Dendritic cell treated with granulocyte-macrophage colony-stimulating factor and Interleukin-4, amounts not matched to agents 40 ng/mL and 50 ng/mL, for 4 days (primary cell): ENCODE measurements around the gene TMCO4.
"Not testable (repeated sequence)": the region's sequence is repeated elsewhere in the genome, so short reads cannot be mapped to it uniquely, and the experiment has no call there.

Source experiments
- H3K27ac Mint-ChIP-seq: one replicate; pipeline ENCODE4 v1.8.0; 2022; ENCODE audit warnings: mild to moderate bottlenecking, mixed read lengths
- H3K27me3 Mint-ChIP-seq: one replicate; pipeline ENCODE4 v1.8.0; 2022; ENCODE audit warnings: mild to moderate bottlenecking, mixed read lengths
- H3K36me3 Mint-ChIP-seq: one replicate; pipeline ENCODE4 v1.8.0; 2022; ENCODE audit warnings: low read depth, mixed read lengths
- H3K4me1 Mint-ChIP-seq: one replicate; pipeline ENCODE4 v1.8.0; 2022; ENCODE audit warnings: low read depth, mixed read lengths
- H3K4me3 Mint-ChIP-seq: one replicate; pipeline ENCODE4 v1.8.0; 2022; ENCODE audit warnings: mild to moderate bottlenecking, moderate library complexity, mixed read lengths
- H3K9me3 Mint-ChIP-seq: one replicate; pipeline ENCODE4 v1.8.0; 2022; ENCODE audit warnings: mixed read lengths
- intact Hi-C: fragments of 100-400 bp; cut with micrococcal nuclease; formaldehyde crosslinking; loops from one replicate; pipeline ENCODE4 v1.15.0; 2022

Gene TMCO4

DNA sequence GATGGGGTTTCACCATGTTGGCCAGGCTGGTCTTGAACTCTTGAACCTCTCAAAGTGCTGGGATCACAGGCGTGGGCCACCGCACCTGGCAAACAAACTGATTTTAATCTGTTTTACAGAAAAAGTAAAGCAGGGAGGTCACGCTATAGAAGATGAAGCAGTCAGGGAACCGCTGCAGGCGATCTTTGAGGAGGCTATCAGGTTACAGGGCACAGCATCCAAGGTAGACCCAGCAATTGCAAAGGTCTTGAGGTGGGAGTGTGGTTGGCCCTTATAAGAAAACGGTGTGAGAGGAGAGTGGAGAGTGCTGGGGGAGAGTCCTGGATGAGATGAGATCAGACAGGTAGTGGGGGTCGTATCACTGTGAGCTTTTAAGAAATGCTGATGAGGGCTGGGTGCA, 2.6 kb upstream of the TMCO4 start:
- Mint-ChIP-seq H3K4me1 (peaks cover 29% of the 10 kb centered on the region), H3K9me3 (no peaks in the 10 kb centered on the region), H3K27ac (no peak overlapping the region), H3K27me3 (peaks cover 9% of the 10 kb centered on the region), H3K4me3 (no peak overlapping the region), H3K36me3 (peaks cover 11% of the 10 kb centered on the region)
- intact Hi-C loops: no loop called here

DNA sequence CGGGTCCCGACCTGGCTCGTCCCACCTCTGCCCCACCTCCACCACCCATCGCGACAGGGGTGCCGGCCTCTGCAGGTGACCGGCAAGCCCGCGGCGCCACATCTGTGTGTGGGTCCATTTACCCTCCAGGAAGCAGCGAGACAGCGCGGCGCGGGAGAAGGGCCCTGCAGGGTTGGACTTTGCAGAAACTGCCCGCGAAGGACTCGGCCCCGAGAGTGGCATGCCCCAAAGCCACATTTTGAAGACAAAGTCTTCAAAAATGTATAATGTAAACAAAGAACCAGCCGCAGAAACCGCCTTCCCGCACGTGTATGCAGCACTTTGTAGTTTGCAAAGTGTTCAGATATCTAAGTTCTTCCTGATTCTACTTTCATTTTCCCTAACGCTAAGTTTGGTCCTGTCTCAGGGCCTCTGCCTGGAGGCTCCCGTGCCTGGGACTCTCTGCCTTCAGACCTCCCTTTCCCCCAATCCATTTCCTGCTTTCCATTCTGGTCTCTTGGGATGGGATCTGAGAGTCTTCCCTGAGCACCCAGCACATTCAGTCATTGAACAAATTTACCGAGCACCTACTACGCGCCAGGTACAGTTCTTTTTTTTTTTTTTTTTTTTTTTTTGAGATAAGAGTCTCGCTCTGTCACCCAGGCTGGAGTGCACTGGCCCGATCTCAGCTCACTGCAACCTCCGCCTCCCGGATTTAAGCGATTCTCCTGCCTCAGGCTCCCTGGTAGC, 524 bp upstream of the TMCO4 start:
- H3K4me3 Mint-ChIP-seq: peak overlapping the region; percentile 80
- intact Hi-C loops: no loop called here
- no peaks in the 10 kb centered on the region for H3K9me3 Mint-ChIP-seq
- peaks cover 35% of the 10 kb centered on the region for H3K4me1 Mint-ChIP-seq
- H3K36me3 Mint-ChIP-seq: peaks cover 16% of the 10 kb centered on the region
- H3K27me3 Mint-ChIP-seq: peaks cover 9% of the 10 kb centered on the region
- peak overlapping the region; percentile 96 for H3K27ac Mint-ChIP-seq

DNA sequence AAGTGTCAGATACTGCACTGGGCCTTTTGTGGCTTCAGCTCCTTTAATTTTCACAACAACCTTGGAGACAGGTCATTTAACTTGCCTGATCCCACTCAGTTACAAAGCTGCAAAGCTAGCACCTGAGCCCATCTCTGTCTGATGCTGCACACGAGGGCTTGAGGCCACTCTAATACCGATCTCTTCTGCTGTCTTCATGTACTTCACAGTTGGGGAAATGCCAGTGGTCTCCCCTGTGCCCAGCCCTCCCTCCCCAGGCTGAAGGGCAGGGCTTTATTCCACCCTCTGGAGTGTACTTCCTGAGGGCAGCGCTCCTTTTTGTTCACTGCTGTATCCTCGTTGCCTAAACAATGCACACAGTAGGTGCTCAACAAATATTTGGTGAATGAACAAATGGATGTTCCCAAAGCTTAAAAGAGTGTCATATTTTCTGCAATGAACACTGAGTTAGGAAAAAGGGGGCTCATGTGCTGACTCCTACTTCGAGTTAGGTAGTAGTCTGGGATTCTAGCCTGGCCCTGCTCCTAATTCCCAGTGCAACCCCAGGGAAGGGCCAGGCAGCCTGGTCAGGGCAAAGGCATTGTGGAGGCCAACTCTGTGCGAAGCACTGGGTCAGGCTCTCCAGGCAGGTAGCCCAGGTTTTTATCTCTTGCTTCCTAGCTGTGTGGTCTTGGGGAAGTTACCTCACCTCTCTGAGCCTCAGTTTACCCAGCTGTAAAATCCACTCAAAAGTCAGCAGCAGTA, 1.1 kb downstream of the TMCO4 start:
- H3K36me3 Mint-ChIP-seq: peaks cover 16% of the 10 kb centered on the region
- peaks cover 8% of the 10 kb centered on the region for H3K27me3 Mint-ChIP-seq
- H3K27ac Mint-ChIP-seq: peak overlapping the region; percentile 96
- H3K4me3 Mint-ChIP-seq: peak overlapping the region; percentile 82
- H3K4me1 Mint-ChIP-seq: peaks cover 49% of the 10 kb centered on the region
- intact Hi-C loops: no loop called here
- no peaks in the 10 kb centered on the region for H3K9me3 Mint-ChIP-seq

DNA sequence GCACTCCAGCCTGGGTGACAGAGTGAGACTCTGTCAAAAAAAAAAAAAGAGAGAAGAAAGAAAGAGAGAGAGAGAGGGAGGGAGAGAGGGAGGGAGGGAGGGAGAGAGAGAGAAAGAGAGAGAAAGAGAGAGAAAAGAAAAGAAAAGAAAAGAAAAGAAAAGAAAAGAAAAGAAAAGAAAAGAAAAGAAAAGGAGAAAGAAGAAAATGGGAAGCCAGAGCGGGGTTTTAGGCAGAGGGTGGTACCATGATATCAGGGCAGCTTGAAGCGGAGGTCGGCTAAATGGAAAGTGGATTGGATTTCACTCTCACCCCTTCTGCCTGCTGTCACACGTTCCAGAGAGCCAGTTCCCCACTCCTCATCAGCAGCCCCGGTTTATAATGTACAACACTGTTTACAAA, 1.9 kb downstream of the TMCO4 start:
- H3K27me3 Mint-ChIP-seq: peaks cover 8% of the 10 kb centered on the region
- peaks cover 21% of the 10 kb centered on the region for H3K36me3 Mint-ChIP-seq
- H3K9me3 Mint-ChIP-seq: no peaks in the 10 kb centered on the region
- intact Hi-C loops: no loop called here
- peaks cover 58% of the 10 kb centered on the region for H3K4me1 Mint-ChIP-seq
- no peak overlapping the region for H3K4me3 Mint-ChIP-seq
- peak overlapping the region; percentile 26 for H3K27ac Mint-ChIP-seq

DNA sequence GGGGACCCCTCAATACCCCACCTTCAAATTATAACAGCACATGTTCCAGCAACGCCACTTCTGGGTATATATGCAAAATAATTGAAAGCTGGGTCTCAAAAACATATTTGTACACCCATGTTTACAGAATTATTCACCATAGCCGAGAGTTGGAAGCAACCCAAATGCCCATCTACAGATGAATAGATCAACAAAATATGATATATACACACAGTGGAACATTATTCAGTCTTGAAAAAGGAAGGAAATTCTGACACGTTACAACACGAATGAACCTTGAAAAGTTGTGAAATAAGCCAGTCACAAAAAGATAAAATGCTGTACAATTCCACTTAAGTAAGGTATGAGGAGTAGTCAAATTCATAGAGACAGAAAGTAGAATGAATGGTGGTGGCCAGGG, 5.1 kb downstream of the TMCO4 start:
- Mint-ChIP-seq H3K4me3 (no peak overlapping the region), H3K36me3 (peaks cover 44% of the 10 kb centered on the region)
- intact Hi-C loops: no loop called here

DNA sequence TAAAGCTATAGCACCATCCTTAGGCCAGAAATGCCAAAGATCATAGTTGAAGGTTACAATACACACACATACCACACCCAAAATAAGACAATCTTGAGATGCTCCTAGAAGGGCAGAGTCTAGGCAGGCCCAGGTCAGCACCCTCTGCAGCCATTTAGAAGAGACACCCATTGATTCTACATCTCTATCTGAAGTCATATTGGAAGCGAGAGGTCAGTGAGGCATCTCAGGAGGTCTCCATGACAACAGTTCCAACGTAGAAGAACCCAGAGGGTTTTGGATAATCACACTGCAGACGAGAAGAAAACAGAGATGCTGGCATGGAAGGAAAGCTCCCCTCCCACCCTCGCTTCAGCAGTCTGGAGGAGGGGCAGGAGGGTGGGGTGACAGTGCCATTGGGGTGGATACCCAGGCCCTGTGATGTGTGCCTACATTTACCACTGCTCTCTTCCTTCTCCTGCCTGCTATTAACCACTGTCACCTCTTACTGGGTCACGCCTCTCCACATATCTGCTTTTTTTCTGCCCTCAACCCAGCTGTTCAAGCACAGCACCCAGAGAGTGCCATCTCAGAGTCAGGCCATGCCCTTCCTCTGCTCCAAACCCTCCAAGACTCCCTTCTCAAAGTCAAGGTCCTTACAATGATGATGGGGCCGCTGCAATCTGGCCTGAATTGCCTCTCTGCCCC, 6.2 kb downstream of the TMCO4 start:
- Mint-ChIP-seq H3K27me3 (no peaks in the 10 kb centered on the region), H3K4me1 (peaks cover 51% of the 10 kb centered on the region), H3K9me3 (no peaks in the 10 kb centered on the region), H3K36me3 (peaks cover 44% of the 10 kb centered on the region), H3K4me3 (no peak overlapping the region), H3K27ac (peak overlapping the region; percentile 0)
- intact Hi-C loops: no loop called here

More for the DNA sequence above, 5.1 kb downstream of the TMCO4 start:
- Mint-ChIP-seq H3K27me3 (no peaks in the 10 kb centered on the region), H3K4me1 (peaks cover 60% of the 10 kb centered on the region), H3K27ac (no peak overlapping the region), H3K9me3 (no peaks in the 10 kb centered on the region)

DNA sequence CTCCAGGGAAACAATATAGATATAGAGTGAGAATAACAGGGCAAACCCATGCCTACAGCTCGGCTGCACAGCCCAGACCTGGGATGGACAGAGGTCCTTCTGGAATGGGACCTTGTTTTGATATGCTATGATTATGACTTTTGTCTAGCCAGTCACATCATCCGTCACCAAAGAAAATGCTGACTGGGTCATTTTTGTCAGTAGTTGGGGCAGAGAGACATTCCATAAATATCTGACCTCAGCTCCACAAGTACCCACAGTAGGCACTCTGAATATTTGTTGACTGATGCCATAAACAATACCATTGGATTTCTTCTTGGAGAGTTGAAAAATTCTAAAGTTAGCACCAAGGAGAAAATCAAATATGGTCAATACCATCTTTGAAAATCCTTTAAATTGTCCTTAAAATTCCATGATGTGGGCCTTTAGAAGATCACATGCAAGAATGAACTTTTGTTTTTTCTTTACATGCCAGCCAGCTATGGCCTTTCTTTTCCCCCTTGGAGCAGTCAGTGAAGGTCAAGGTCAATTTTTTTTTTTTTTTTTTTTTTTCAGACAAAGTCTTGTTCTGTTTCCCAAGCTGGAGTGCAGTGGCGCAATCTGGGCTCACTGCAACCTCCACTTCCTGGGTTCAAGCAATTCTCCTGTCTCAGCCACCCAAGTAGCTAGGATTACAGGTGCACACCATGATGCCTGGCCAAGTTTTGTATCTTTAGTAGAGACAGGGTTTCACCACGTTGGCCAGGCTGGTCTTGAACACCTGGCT, 7.3 kb downstream of the TMCO4 start:
- no peak overlapping the region for H3K27ac Mint-ChIP-seq
- intact Hi-C loops: no loop called here
- H3K4me1 Mint-ChIP-seq: peaks cover 41% of the 10 kb centered on the region
- no peak overlapping the region for H3K4me3 Mint-ChIP-seq
- no peaks in the 10 kb centered on the region for H3K27me3 Mint-ChIP-seq
- H3K9me3 Mint-ChIP-seq: no peaks in the 10 kb centered on the region
- peaks cover 48% of the 10 kb centered on the region for H3K36me3 Mint-ChIP-seq

DNA sequence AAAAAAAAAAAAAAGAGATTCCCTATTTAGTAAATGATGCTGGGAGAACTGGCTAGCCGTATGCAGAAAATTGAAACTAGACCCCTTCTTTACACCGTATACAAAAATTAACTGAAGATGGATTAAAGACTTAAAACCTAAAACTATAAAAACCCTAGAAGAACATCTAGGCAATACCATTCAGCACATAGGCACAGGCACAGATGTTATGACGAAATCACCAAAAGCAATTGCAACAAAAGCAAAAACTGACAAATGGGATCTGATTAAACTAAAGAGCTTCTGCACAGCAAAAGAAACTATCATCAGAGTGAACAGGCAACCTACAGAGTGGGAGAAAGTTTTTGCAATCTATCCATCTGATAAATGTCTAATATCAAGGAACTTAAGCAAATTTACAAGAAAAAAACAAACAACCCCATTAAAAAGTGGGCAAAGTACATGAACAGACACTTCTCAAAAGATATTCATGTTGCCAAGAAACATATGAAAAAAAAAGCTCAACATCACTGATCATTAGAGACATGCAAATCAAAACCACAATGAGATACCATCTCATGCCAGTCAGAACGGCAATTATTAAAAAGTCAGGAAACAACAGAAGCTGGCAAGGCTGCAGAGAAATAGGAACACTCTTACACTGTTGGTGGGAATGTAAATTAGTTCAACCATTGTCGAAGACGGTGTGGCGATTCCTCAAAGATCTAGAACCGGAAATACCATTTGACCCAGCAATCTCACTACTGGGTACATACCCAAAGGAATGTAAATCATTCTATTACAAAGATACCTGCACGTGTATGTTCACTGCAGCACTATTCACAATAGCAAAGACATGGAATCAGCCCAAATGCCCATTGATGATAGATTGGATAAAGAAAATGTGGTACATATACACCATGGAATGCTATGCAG, 9.4 kb downstream of the TMCO4 start:
- Mint-ChIP-seq H3K36me3 (peaks cover 62% of the 10 kb centered on the region), H3K4me1 (peaks cover 36% of the 10 kb centered on the region)
- H3K4me3 Mint-ChIP-seq, H3K27me3 Mint-ChIP-seq, H3K9me3 Mint-ChIP-seq, intact Hi-C loops, H3K27ac Mint-ChIP-seq: not testable (repeated sequence)

DNA sequence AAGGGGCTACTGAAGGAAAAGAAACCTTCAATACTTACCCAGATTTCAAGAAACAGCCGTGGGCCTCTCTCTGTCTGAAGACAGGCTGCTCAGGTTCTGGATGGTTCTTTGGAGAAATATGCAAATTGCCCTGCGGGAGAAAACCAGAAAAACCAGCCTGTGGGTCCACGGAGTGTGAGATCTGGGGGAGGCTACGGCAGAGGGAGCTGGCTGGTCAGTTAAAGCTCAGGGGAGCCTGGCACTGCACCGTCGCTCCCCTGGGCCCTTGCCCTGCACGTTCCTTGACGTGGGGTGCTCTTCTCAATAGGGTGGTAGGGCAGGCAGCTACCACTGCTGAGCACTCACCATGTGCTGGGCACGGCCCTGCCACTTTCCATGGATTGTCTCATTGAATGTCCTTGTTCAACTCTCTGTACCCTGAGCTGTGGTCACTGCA, 12.7 kb downstream of the TMCO4 start:
- intact Hi-C loops: no loop called here
- Mint-ChIP-seq H3K36me3 (peaks cover 61% of the 10 kb centered on the region), H3K27me3 (no peaks in the 10 kb centered on the region), H3K4me3 (no peak overlapping the region), H3K4me1 (peaks cover 12% of the 10 kb centered on the region), H3K27ac (no peak overlapping the region), H3K9me3 (no peaks in the 10 kb centered on the region)

DNA sequence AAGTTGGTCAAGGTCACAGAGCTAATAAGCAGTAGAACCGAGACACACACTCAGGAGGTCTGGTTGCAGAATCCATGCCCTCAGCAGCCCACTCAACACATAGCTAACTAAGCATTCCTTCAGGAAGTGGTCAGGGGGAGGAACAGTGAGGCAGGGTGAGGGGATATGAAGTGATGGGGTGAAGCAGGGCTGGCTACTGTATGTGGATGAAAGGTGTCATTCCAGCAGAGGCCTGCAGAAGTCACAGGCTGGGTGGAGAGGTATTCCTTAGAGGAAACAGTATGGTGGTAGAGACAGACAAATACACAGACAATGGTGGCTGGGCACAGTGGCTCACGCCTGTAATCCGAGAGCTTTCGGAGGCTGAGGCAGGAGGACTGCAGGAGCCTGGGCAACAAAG, 14.1 kb downstream of the TMCO4 start:
- no peaks in the 10 kb centered on the region for H3K9me3 Mint-ChIP-seq
- no peak overlapping the region for H3K27ac Mint-ChIP-seq
- H3K4me1 Mint-ChIP-seq: peaks cover 7% of the 10 kb centered on the region
- no peaks in the 10 kb centered on the region for H3K27me3 Mint-ChIP-seq
- no peak overlapping the region for H3K4me3 Mint-ChIP-seq
- H3K36me3 Mint-ChIP-seq: peaks cover 61% of the 10 kb centered on the region
- intact Hi-C loops: no loop called here

DNA sequence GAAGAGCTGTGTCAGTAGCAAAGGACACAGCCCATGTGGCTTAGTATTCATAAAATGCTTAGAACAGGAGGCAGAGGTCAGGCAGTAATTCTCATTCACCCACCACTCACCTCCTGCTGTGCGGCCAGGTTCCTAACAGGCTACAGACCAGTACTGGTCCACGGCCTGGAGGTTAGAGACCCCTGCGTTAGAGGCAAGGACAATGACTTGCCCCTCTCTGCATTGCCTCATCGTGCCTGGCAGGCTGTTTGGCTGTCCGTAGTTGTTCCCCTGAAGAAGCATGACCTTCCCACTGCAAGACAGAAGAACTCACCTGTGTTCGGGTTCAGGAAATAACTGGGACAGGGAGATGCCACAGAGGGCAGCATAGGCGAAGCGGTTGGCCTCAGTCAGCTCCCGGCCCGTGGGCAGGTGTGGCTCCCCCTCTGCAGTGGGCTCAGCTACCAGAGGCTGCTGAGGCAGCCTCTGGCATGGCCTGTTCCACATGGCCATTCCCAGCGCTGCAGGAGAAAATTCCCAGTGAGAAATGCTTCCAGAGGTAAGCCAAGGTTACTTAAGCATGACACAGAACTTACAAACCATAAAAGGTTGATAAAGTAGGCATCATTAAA, 19.3 kb downstream of the TMCO4 start:
- Mint-ChIP-seq H3K9me3 (no peaks in the 10 kb centered on the region), H3K36me3 (peaks cover 75% of the 10 kb centered on the region), H3K4me3 (no peak overlapping the region), H3K4me1 (no peaks in the 10 kb centered on the region), H3K27me3 (no peaks in the 10 kb centered on the region), H3K27ac (no peak overlapping the region)
- intact Hi-C loops: no loop called here

DNA sequence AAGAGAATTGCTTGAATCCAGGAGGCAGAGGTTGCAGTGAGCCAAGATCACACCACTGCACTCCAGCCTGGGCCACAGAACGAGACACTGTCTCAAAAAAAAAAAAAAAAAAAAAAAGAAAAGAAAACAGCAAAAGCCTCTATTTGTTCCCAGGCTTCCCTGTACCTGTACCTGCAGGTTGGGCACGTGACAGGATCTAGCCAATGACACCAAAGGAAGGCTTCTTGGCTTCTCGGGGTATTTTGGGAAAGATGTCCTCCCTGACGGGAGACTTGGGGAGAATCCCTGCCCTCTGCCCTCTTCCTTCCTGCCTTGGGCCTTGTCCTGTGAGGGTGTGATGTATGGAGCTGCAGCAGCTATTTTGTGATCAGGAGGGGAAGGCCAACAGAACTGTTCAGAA, 22.8 kb downstream of the TMCO4 start:
- no peak overlapping the region for H3K4me3 Mint-ChIP-seq
- H3K36me3 Mint-ChIP-seq: peaks cover 85% of the 10 kb centered on the region
- intact Hi-C loops: no loop called here
- no peak overlapping the region for H3K27ac Mint-ChIP-seq
- H3K27me3 Mint-ChIP-seq: no peaks in the 10 kb centered on the region
- no peaks in the 10 kb centered on the region for H3K4me1 Mint-ChIP-seq
- H3K9me3 Mint-ChIP-seq: no peaks in the 10 kb centered on the region

DNA sequence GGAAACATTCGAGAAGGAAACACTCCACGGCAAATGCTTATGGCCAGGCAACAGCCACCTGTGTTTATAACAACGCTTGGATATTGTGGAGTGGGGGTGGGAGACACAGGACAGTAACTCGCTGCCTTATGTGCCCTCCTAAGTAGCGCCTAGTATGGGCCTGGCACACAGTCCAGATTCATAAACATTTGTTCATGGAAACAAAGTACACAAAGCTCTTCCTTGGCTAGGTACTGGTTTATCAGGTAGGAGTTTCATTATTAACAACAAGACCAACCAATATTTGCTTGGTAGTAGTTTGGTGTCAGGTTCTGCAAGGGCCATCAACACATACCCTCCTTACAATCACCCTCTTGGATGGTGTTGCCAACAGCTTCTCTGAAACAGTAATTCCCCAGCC, 23.4 kb downstream of the TMCO4 start:
- H3K36me3 Mint-ChIP-seq: peaks cover 85% of the 10 kb centered on the region
- H3K9me3 Mint-ChIP-seq: no peaks in the 10 kb centered on the region
- H3K27ac Mint-ChIP-seq: no peak overlapping the region
- no peak overlapping the region for H3K4me3 Mint-ChIP-seq
- intact Hi-C loops: no loop called here
- H3K4me1 Mint-ChIP-seq: no peaks in the 10 kb centered on the region
- no peaks in the 10 kb centered on the region for H3K27me3 Mint-ChIP-seq
